ENCODE data around the gene SRP68.
"Not testable (repeated sequence)": the region's sequence is repeated elsewhere in the genome, so short reads cannot be mapped to it uniquely, and the experiment has no call there.

The SRP68 gene

DNA sequence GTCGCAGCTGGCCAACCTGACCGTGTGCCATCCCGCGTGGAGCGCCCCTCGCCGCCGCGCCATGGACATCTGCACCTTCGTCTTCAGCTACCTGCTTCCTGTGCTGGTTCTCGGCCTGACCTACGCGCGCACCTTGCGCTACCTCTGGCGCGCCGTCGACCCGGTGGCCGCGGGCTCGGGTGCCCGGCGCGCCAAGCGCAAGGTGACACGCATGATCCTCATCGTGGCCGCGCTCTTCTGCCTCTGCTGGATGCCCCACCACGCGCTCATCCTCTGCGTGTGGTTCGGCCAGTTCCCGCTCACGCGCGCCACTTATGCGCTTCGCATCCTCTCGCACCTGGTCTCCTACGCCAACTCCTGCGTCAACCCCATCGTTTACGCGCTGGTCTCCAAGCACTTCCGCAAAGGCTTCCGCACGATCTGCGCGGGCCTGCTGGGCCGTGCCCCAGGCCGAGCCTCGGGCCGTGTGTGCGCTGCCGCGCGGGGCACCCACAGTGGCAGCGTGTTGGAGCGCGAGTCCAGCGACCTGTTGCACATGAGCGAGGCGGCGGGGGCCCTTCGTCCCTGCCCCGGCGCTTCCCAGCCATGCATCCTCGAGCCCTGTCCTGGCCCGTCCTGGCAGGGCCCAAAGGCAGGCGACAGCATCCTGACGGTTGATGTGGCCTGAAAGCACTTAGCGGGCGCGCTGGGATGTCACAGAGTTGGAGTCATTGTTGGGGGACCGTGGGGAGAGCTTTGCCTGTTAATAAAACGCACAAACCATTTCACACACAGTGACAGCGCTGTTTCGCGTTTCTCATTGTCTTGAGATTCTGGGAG, 4.7 kb upstream of the SRP68 start:
- DNase-seq (ENCODE audit: low read depth in 2 of 2), result no peak

GRCh38 chr17:76076146-76076764, 3.9 kb upstream of the SRP68 start:
- DNase-seq (ENCODE audit: low read depth in 2 of 2), result no peak

- DNase-seq (ENCODE audit: low read depth in 2 of 2), result no peak
These were observed 3.2 kb upstream of the SRP68 start for GRCh38 chr17:76075364-76076145.

- DNase-seq (ENCODE audit: low read depth in 2 of 2), result no peak
These were observed 2.4 kb upstream of the SRP68 start, which contains the start of gene GALR2 for GRCh38 chr17:76074390-76075363. Gene GALR2 (plus strand): TSS chr17:76074781. CDS start chr17:76074884, 103 bp downstream.

DNA sequence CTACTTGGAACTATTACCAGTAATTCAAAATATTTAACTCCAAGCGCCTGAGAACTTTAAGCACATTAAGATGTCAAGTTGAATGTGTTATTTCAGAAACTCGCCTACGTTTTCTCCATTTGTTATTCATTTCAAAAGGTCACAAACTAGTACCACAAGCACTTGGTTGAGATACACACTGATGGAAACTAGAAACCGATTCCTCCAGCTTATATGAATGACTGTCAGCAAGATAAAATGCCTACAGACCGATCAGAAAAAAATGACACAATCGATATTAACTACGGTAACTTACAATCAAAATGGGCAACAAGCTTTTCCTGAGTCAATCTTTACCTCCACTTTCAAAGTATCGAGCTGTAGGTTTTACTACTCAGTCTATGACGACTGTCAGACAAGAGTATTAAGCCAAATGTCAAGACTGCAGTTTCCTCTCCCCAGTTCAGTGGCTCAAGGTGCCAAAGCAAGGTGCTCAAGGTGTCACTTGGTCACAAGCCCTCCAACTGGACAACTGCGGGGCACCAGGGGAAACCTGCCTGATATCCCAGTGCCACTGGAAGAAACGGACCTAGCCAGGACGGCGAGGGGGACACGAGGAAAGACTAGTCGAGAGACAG, 678 bp downstream of the SRP68 start:
- no peak for DNase-seq (ENCODE audit: low read depth in 2 of 2)

DNA sequence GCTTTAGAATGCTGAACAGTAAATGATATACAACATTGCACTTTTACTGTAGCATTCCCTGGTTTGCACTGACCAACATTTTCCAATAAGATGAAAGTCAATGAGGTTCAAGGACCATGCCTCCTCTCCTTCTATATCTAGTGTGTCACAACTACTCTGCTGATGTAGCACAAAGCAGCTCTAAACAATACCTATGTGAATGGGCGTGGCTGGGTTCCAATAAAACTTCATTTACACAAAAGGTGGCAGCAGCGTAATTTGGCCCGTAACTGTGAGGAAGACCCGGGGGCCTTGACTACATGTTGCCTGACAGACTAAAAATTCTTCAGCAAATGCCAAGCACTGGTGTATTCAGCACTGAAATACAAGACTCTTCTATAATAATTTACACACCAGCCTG, 6.5 kb downstream of the SRP68 start:
- DNase-seq (ENCODE audit: low read depth in 2 of 2), result no peak

DNA sequence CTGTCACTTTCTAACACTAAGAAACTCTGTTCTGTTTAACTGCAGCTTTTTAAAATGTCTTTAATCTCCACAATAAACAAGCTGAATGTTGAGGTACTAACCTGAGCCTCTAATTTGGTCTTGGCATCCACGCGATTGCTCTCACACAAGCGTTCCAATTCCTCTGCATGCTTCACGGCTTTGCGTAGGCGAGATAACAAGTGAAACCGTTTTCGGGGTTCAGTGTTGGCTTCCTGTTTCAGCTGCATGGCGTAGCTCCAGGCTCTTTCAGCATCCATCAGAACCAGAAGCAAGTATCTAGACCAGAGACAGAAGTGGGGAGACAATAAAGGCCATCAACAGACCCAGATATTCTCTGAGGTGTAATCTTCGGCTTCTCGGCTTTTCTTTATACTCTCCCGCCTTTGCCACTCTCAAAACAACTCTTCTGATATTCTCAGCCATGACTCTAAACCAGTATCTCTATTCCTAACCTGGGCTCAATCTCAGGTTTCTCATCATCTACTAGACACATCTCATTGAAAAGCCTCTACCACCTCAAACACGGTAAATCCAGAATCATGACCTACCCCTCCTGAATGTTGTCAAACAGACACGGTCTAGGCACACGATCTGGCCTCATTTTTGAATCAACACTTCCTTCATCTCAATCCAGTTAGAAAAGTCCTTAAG, 8.3 kb downstream of the SRP68 start:
- DNase-seq (ENCODE audit: low read depth in 2 of 2), result peak; percentile 44 to 55

- not testable (repeated sequence) for DNase-seq (ENCODE audit: low read depth in 2 of 2)
These were observed 14.1 kb downstream of the SRP68 start for GRCh38 chr17:76058264-76058663.

GRCh38 chr17:76056882-76057281, 15.4 kb downstream of the SRP68 start:
- DNase-seq (ENCODE audit: low read depth in 2 of 2), result no peak

GRCh38 chr17:76054112-76054476, 18.2 kb downstream of the SRP68 start:
- no peak for DNase-seq (ENCODE audit: low read depth in 2 of 2)

GRCh38 chr17:76053246-76054111, 18.8 kb downstream of the SRP68 start:
- no peak for DNase-seq (ENCODE audit: low read depth in 2 of 2)

GRCh38 chr17:76051561-76051960, 20.8 kb downstream of the SRP68 start:
- no peak for DNase-seq (ENCODE audit: low read depth in 2 of 2)

GRCh38 chr17:76050538-76051467, 21.5 kb downstream of the SRP68 start:
- no peak for DNase-seq (ENCODE audit: low read depth in 2 of 2)

DNA sequence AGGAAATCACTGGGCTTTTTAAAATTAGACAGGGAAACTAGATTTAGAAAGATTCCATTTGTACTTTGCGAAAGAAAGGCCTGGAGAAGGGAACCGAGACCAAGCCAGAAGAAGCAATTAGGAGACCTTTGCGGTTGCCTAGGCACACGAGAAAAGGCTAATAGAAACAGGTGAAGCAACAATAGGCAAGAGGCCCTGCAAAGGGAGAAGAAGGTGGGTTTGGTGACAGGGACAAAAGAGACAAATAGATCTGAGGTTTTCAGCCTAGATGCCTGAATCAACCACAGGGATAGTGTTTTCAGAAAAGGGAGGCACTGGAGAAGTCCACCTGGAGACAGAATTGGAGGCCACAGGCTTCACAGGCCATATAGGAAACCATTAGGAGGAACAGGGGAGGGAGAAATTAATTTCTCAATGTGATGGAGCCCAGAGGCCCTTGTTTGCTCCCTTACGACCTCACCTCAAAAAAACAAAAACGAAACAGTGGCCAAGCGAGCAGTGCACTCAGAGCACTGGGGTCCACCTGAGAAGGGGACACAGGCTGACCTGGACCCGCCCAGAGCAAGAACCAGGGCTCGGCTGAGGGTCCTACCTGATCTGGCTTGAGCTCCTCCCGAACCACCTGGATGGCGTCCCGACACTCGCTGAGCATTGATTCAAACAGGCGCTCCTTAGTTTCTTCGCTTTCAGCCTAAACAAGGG, 22.3 kb downstream of the SRP68 start:
- no peak for DNase-seq (ENCODE audit: low read depth in 2 of 2)

- DNase-seq (ENCODE audit: low read depth in 2 of 2), result no peak
These were observed 23.1 kb downstream of the SRP68 start for GRCh38 chr17:76049239-76049638.

- no peak for DNase-seq (ENCODE audit: low read depth in 2 of 2)
These were observed 23.6 kb downstream of the SRP68 start for GRCh38 chr17:76048711-76049110.

DNA sequence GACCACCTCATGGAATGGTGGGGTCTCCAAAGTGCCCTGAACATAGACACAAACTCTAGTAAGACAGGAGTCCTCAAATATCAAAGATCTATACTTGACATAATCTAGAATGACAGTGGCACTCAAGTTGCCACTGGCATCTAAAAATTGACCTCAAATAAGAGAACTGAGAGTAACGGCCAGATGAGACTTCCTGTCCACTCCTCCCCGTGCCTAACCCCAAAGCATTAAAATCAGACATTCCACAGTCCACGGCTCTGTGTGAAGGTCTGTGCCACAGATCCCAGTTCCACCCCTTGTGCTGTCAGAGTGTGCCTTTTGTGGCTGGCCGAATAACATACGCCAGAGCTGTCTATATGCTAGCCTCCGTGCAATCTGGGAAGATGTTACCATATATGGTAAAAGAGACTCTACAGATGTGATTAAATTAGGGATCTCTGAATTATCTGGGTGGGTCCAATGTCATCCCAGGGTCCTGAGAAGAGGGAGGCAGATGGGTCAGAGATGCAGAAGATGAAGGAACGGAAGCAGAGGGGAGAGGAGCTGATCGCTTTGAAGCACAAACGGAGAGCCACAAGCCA, 24.2 kb downstream of the SRP68 start:
- DNase-seq (ENCODE audit: low read depth in 2 of 2), result no peak
